GM19193 (cell line): ENCODE data around the gene TSPAN3.

Source experiments
- POLR2A ChIP-seq: IDR thresholded peaks from 4 replicates; pipeline ENCODE4 v1.6.1; 2011; ENCODE audit not compliant: insufficient read depth, insufficient read length; ENCODE audit errors: extremely low read depth

TSPAN3 gene

DNA sequence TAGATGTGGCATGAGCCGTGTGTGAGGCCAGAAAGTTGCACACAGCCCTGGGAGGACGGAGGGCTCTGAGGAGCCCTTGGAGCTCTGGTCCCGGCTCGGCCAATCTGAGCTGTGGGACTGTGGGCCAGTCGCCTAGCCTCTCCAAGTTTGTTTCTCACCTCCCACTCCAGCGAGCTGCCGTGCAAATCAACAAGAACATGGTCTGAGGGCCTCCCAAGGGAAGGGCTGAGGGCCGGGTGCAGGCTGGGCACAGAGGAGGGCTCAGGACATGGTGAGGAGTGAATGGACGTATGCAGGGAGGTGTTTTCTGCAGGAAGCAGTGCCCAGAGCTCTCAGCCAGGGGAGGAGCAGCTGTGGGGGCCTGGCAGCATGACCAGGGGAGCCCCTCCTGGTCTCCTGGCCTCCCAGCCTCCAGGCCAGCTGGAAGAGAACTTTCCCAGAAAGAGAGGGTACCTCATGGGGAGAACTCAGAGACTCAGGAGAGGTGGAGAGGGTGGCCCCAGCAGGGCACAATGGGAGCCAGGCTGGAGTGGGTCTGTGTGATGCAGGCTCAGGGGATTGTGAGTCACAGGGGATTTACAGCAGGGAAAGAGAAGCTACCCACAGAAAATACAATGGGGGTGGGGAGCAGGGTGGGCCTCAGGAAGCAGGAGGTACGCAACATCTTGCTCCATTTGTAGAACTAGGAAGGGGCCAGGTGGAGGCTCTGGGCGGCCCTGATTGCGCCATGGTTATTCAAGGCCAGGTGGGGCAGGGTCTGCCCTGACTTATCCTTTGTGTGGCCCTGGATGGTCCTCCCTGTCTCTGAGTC is 51.2 kb downstream of the TSPAN3 start:
- no peak for TF ChIP-seq POLR2A

DNA sequence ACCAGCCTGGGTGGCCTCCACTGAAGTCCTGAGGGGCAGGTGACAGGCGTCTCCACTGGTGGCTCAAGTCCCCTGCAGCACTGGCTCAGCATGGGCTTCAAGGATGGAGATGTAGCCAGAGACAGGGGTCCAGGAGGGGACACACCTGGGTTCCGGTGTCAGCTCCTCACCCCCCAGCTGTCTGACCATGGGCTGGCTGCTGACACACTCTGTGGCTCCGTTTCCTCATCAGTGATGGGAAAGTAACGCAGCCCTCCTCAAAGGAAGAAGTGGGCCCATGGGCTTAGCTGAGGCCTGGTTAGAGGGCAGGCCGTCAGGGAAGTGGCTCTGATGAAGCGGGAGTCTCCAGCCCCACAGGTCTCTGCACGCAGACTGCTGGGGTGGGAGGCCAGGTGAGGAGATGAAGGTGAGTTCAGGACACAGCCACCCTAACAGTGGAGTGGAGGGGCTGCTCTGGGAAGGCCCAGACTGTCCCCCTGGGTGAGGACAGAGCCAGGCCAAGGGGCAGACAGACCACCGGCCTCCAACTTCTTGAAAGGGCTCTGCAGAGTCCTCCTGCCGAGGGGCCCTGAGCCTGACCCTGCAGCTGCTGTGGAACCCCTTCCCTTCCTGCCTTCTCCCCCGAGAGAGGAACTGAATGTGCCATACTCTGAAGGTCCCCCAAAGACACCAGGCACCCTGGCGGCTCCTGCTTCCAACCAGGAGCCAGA is 52.0 kb downstream of the TSPAN3 start:
- no peak for TF ChIP-seq POLR2A

DNA sequence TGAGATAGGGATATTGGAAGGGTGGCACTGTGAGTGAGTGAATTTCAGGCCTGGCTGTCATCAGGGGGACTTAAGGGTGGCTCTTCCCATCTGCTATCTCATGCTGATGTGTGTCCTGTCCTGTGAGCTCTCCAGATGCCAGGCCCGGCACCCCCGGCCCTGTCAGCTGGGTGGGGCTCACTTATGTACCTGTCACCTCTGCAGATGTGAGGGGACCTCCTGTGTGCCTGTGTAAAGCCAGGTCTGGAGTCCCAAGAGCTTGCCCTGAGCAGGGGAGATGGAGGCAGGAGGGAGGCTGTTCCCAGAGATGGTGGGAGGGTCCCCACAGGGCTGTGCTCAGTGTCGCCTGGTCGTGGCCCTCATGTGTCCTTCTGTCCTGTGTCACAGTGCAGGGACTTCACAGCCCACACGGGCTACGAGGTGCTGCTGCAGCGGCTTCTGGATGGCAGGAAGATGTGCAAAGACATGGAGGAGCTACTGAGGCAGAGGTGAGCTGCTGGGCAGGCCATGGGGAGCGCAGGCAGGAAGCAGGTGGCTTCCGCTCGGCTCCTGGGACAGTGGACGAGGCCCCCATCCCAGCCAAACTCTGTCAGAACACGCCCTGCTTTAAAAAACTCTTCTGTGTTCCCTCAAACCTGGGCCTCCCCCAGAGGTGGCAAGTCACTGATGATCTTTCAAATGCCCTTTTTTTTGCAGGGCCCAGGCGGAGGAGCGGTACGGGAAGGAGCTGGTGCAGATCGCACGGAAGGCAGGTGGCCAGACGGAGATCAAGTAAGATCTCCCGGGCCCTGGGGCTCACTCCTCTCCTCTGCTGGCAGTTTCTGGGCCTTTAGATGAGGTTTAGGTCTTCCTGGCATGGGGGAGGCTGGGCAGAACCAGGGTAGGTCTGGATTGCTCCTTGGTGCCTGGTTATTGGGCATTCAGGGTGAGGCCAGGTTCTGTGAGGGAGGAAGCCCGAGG is 52.9 kb downstream of the TSPAN3 start:
- no peak for TF ChIP-seq POLR2A

DNA sequence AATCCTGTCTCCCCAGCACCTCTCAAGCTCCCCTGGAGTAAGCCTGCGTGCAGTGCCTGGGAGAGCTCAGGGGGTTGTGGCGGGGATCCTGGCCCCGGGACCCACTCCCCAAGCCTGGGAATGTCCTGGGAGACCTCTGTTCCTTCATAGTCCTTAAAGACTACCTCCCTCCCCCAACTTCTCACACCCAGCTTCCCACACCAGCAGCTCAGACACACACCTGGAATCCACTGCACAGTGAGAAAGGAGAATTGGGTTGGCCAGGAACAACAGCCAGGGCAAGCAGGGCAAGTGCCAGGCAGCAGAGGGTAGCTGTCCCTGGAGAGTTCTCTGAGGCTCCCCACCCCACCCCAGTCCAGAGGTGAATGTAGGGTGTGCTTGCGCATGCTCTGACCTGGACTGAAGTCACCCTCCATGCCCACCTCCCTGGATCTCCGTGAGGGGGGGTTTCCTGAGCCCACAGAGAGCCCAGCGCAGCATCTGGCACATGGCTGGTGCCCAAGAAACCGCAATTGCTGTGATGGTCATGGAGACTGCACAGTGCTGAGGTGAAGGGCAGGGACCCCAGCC is 53.7 kb downstream of the TSPAN3 start:
- TF ChIP-seq POLR2A: no peak

DNA sequence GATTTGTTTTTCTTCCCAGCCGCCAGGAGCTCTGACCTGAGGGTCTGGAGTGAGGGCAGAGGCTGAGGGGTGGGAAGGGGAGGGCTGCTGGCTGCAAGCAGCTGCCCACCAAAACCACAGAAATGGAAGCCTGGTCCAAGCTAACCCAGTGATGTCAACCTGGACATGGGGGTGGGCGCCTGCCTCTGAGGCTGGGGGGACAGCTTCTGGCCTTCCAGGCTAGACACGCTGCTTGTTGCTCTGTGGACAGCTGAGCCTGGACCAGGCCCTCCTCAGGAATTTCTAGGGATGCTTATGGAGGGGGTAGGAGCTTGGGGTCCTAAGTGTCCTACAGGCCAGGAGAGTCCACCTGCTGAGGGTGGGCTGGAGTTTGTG is 54.6 kb downstream of the TSPAN3 start:
- TF ChIP-seq POLR2A: no peak

DNA sequence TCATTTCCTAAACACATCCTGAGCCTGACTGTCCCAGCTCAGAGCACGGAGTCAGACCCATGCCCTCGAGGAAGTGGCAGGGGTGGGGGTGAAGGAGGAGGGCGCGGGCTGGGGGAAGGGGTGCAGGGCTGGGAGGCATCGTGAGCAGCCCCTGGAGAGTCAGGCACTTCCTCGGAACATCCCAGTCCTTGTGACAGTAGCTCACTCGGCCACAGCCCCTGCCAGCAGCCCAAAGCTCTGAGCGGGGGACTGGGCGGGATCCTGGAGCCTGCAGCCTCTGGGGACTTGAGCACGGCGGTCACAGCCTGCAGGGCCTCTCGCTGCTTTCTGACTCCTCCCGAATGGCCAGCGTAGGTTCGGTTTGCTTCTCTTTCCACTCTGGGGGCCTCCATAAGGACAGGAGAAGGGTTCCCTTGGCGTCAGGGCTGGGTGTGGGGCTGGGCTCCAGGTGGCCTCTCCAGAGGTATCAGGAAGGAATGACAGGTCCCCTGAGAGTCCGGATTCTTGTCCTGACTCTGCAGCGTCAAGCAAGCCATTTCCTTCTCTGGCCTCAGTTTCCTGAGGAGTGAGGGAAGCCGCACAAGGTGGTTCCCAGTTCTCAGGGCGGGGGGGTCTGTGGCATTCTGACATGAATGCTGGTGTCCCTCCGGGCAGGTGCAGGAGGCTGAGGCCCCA is 55.1 kb downstream of the TSPAN3 start:
- TF ChIP-seq POLR2A: no peak

DNA sequence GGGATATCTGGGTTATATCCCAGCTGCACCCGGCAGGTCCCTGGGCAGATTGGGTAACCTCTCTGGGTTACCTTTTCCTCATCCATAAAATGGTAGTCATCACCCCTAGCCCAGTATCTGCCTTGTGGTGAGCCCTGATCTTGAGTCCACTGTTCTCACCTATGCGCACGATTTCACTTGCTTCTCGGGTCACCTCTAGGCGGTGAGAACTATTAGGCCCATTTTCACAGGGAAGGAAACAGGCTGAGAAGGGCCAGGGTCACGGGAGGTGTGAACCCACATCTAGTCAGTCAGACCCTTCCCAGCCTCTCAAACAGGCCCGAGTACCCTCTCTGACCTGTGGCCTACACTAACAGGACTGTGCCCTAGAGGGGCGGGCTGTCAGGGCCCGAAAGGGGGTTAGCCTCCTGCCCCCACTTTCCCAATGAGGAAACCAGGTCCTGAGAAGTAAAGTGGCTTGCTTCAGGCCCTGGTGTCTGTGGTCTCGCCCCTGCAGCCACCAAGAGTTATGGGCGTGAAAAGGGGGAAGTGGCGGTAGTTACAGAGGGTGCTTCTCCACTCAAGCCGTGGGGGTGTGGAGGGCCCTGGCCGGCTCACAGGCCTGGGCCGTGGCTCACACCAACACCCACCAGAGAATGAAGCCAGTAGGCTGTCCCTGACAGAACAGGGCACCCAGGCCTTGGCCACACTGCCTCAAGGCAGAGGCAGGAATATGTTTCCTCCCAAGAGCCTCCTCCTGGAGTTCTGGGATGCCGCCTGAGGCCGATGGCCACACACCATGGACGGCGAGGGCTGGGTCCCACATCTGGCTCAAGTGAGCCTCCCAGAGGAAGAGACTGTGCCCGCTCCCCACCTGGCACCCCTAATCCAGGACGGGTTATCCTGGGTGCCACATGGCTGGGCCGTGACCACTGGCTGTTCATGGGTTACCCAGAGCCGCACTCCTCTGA is 56.5 kb downstream of the TSPAN3 start:
- no peak for TF ChIP-seq POLR2A

DNA sequence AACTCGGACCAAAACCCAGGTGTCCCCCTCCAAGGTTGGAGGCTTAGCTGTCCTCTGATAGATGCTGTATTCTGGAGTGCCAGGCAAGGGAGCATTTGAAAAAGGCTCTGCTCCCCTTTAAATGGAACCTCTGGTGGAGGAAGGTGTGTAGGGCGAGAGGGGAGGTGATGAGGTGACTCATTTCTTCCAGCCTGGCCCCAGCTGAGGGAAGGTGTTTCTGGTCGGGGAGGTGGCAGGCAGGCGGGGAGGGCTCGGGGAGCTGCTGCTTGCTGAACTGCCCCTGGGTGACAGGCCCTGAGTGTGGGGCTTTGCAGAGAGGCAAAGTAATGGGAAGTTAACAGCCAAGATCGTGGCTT is 57.2 kb downstream of the TSPAN3 start:
- no peak for TF ChIP-seq POLR2A

DNA sequence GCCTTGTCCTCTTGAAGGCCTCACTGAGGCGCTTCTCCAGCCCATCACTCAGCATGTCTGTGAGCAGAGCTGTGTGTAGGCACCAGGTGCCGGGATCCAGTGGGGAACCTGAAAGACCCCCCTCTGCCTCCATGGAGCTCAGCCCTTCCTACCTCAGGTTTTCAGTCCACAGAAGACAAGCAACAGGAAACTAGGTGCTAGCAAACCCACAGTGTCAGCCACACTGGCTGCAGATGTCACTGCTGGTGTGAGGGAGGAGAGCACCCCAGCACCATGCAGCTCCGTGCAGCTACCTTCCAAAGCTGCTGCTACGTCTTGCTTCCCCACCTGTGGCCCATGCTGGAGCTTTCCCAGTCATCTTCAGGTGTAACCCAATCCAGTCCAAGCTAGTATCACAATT is 58.0 kb downstream of the TSPAN3 start:
- TF ChIP-seq POLR2A: no peak

DNA sequence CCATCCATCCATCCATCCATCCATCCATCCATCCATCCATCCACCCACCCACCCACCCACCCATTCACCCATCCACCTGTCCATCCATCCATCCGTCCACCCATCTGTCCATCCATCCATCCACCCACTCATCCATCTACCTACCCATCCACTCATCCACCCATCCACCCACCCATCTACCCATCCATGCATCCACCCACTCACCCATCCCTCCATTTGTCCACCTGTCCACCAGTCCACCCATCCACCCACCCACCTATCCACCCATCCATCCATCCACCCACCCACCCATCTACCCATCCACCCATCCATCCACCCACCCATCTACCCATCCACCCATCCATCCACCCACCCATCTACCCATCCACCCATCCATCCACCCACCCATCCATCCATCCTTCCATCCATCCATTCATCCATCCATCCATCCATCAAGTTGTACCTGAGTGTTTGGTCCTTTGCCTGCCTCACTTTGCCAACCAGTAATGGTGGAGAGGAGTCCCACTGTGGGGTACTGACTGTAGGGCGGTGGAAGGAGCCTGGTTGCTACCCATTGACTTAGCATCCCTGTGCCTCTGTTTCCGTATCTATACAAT is 58.7 kb downstream of the TSPAN3 start:
- no peak for TF ChIP-seq POLR2A

DNA sequence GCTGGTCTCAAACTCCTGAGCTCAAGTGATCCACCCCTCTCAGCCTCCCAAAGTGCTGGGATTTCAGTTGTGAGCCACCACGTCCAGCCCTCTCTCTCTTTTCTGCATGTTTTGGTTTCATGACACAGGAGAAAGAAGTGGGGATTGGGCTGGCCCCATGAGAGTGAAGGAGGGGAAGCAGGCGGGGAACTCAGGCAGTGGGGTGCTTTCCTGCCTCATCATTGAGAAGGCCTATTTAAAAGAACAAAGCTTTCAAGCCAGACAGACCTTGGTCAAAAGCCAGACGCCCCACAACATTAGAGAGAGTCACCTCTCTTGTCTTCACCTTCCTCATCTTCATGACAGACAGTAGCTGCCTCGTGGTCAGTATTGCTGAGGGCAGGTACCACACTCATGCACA is 60.1 kb downstream of the TSPAN3 start:
- TF ChIP-seq POLR2A: no peak

DNA sequence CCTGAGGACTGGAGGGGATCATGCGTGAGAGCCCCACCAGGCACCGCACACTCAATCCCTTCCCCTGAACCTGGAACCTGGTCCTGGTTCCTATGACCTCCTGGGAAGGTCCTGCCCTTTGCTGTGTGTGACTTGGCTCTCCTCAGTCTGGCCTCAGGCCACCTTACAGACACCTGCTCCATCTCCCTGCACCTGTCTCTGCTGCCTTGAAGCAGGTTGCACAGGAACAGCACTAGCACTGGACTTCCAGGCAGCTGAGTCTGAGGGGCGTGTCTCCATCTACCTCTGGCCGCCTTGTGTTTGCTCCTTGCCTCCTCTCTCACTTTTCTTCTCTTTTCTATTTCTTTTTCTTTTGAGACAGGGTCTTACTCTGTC is 60.6 kb downstream of the TSPAN3 start:
- TF ChIP-seq POLR2A: no peak
